Lower leg skin (tissue), 3 donors: Measurements from ENCODE around the gene OR1D2.
"Not testable (repeated sequence)": the region's sequence is repeated elsewhere in the genome, so short reads cannot be mapped to it uniquely, and the experiment has no call there.

Experiments used
- POLR2A ChIP-seq, 2 donors: fragments of 450-650 bp; IDR thresholded peaks; one replicate each; pipeline ENCODE4 v1.6.1; 2016 to 2017; ENCODE audit warnings: antibody characterized with exemption in 2 of 2, mild to moderate bottlenecking in 1 of 2, moderate library complexity in 1 of 2
- TF ChIP-seq, protein P1 (sequence below), 3 donors: fragments of 450-650 bp; IDR thresholded peaks; one replicate each; pipeline ENCODE4 v1.5.1; 2016; ENCODE audit warnings: antibody characterized with exemption in 3 of 3, mild to moderate bottlenecking in 3 of 3, moderate library complexity in 2 of 3

DNA sequence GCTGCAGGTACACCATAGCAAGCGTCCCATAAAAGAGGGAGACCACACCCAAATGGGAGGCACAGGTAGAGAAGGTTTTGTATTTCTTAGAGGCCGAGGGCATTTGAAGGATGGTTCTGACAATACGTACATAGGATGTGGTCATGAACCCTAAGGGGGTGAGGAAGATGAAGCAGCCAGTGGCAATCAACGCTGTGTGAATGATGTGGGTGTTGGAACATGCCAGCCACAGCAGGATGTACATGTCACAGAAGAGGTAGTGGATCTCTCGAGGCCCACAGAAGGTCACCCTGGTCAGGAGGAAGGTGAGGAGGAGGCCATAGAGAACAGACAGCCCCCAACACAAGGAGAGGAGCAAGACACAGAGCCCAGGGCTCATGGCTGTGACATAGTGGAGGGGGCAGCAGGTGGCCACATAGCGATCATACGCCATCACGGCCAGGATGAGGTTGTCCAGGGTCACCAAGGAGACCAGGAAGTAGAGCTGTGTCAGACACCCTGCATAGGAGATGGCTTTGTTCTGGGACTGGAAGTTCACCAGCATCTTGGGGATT is 41.3 kb downstream of the OR1D2 start:
- TF ChIP-seq, protein P1, sequence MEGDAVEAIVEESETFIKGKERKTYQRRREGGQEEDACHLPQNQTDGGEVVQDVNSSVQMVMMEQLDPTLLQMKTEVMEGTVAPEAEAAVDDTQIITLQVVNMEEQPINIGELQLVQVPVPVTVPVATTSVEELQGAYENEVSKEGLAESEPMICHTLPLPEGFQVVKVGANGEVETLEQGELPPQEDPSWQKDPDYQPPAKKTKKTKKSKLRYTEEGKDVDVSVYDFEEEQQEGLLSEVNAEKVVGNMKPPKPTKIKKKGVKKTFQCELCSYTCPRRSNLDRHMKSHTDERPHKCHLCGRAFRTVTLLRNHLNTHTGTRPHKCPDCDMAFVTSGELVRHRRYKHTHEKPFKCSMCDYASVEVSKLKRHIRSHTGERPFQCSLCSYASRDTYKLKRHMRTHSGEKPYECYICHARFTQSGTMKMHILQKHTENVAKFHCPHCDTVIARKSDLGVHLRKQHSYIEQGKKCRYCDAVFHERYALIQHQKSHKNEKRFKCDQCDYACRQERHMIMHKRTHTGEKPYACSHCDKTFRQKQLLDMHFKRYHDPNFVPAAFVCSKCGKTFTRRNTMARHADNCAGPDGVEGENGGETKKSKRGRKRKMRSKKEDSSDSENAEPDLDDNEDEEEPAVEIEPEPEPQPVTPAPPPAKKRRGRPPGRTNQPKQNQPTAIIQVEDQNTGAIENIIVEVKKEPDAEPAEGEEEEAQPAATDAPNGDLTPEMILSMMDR (IDR thresholded peaks at IDR 0.05), result not testable (repeated sequence)
- not testable (repeated sequence) for TF ChIP-seq POLR2A (IDR thresholded peaks at IDR 0.05)
